GM23338 (cell line): Measurements from ENCODE around the gene SMOC1. TPM values are rescaled to one million over a fixed set of nuclear protein-coding genes. Genes with fewer than 3 reads are reported as not detected.

Experiments used
- ATAC-seq: fragments of 200-7000 bp; cut with Tn5 transposase; 3 replicates; pipeline ENCODE4 v1.9.1; 2020
- DNase-seq: peaks from one replicate; pipeline ENCODE4 v3.0.0-alpha.2; 2015; ENCODE audit warnings: low spot score
- H2AFZ ChIP-seq: fragments of 200-600 bp; sonication (generic); 2 replicates; pipeline ENCODE4 v1.8.0; 2016; ENCODE audit warnings: antibody characterized with exemption, mild to moderate bottlenecking, moderate library complexity
- H3F3A ChIP-seq: fragments of 200-600 bp; sonication (generic); replicated peaks from 2 replicates; pipeline ENCODE4 v1.8.0; 2017; ENCODE audit warnings: antibody characterized with exemption, mixed run types, low read depth
- H3K27ac ChIP-seq: fragments of 200-600 bp; sonication (generic); 2 replicates; pipeline ENCODE4 v1.6.1; 2016; ENCODE audit warnings: low read depth
- H3K27me3 ChIP-seq: fragments of 200-600 bp; sonication (generic); 2 replicates; pipeline ENCODE4 v1.8.0; 2016; ENCODE audit warnings: mild to moderate bottlenecking, mixed run types, moderate library complexity; ENCODE audit not compliant: insufficient read depth
- H3K36me3 ChIP-seq: fragments of 200-600 bp; sonication (generic); 2 replicates; pipeline ENCODE4 v1.8.0; 2016; ENCODE audit warnings: mild to moderate bottlenecking; ENCODE audit not compliant: insufficient read depth
- H3K4me1 ChIP-seq: fragments of 200-600 bp; sonication (generic); 2 replicates; pipeline ENCODE4 v1.8.0; 2016; ENCODE audit warnings: mild to moderate bottlenecking, moderate library complexity; ENCODE audit not compliant: insufficient read depth
- H3K4me2 ChIP-seq: fragments of 200-600 bp; sonication (generic); 2 replicates; pipeline ENCODE4 v1.7.1; 2017; ENCODE audit warnings: mixed run types
- H3K4me3 ChIP-seq: fragments of 200-600 bp; sonication (generic); 2 replicates; pipeline ENCODE4 v1.6.1; 2016; ENCODE audit warnings: mixed run types
- H3K79me2 ChIP-seq: fragments of 200-600 bp; sonication (generic); replicated peaks from 2 replicates; pipeline ENCODE4 v1.8.0; 2017; ENCODE audit warnings: mild to moderate bottlenecking; ENCODE audit not compliant: insufficient read depth
- H3K9me2 ChIP-seq: fragments of 200-600 bp; sonication (generic); 2 replicates; pipeline ENCODE4 v1.8.0; 2017; ENCODE audit not compliant: insufficient read depth
- H4K20me1 ChIP-seq: fragments of 200-600 bp; sonication (generic); replicated peaks from 2 replicates; pipeline ENCODE4 v1.8.0; 2017; ENCODE audit warnings: mild to moderate bottlenecking; ENCODE audit not compliant: insufficient read depth
- H3K27ac Mint-ChIP-seq: 2 replicates; pipeline ENCODE4 v1.8.0; 2020; ENCODE audit warnings: inconsistent platforms, mild to moderate bottlenecking, moderate library complexity, mixed read lengths
- H3K27me3 Mint-ChIP-seq: 3 replicates; pipeline ENCODE4 v1.8.0; 2022; ENCODE audit warnings: low read depth, mild to moderate bottlenecking, moderate library complexity, mixed read lengths, inconsistent platforms; ENCODE audit not compliant: insufficient read depth, poor library complexity
- H3K36me3 Mint-ChIP-seq: 3 replicates; pipeline ENCODE4 v1.8.0; 2021; ENCODE audit warnings: low read depth, mild to moderate bottlenecking, inconsistent platforms, moderate library complexity, mixed read lengths
- H3K4me1 Mint-ChIP-seq: 3 replicates; pipeline ENCODE4 v1.8.0; 2020; ENCODE audit warnings: mild to moderate bottlenecking, inconsistent platforms, mixed read lengths
- H3K4me3 Mint-ChIP-seq: 3 replicates; pipeline ENCODE4 v1.8.0; 2021; ENCODE audit warnings: moderate library complexity, mild to moderate bottlenecking, inconsistent platforms, mixed read lengths
- H3K9me3 Mint-ChIP-seq: 3 replicates; pipeline ENCODE4 v1.8.0; 2020; ENCODE audit warnings: moderate library complexity, mild to moderate bottlenecking, inconsistent platforms, mixed read lengths
- ETS1 ChIP-seq: IDR thresholded peaks from 2 replicates; pipeline ENCODE4 v1.6.1; 2016; ENCODE audit warnings: antibody characterized with exemption
- EZH2 ChIP-seq: fragments of 200-600 bp; sonication (generic); IDR thresholded peaks from one replicate; pipeline ENCODE4 v1.8.0; 2017; ENCODE audit warnings: antibody characterized with exemption, mild to moderate bottlenecking, low read depth; ENCODE audit not compliant: unreplicated experiment
- EZH2phosphoT487 ChIP-seq: fragments of 200-600 bp; sonication (generic); IDR thresholded peaks from one replicate; pipeline ENCODE4 v1.8.1; 2018; ENCODE audit warnings: antibody characterized with exemption; ENCODE audit not compliant: unreplicated experiment
- JUNB ChIP-seq: IDR thresholded peaks from one replicate; pipeline ENCODE4 v1.6.1; 2016; ENCODE audit warnings: antibody characterized with exemption; ENCODE audit not compliant: unreplicated experiment
- NANOG ChIP-seq: IDR thresholded peaks from 2 replicates; pipeline ENCODE4 v1.6.1; 2016; ENCODE audit warnings: antibody characterized with exemption, borderline replicate concordance
- POLR2AphosphoS5 ChIP-seq: IDR thresholded peaks from 2 replicates; pipeline ENCODE4 v1.6.1; 2016; ENCODE audit warnings: antibody characterized with exemption, low read depth
- ZNF114 ChIP-seq: fragments of 250-450 bp; sonication (Bioruptor Pico); IDR thresholded peaks from 2 replicates; pipeline ENCODE4 v1.5.0; 2020; ENCODE audit warnings: mild to moderate bottlenecking, moderate library complexity
- ZNF462 ChIP-seq: fragments of 250-450 bp; sonication (Bioruptor Pico); IDR thresholded peaks from 2 replicates; pipeline ENCODE4 v1.5.0; 2020; ENCODE audit warnings: mild to moderate bottlenecking, moderate library complexity
- polyA plus RNA-seq: library from polyadenylated mRNA; unstranded; fragments of >200 nt; fragmentation: Nextera tagmentation; extraction: Ambion mirVana; gene quantifications from 2 replicates; pipeline ENCODE4 v1.2.1, GENCODE V29; 2016
- total RNA-seq: library from RNA; depleted of rRNA; stranded (reverse); fragments of >200 nt; shearing (Covaris generic); gene quantifications from 2 replicates; pipeline ENCODE4 v1.2.3, GENCODE V29; 2014

SMOC1 gene
- total and polyA plus RNA-seq, 2 experiments from 2014 or later, result 0.79 to 1.6 TPM

- peaks cover 2% of the 10 kb centered on the region for H3K27me3 Mint-ChIP-seq
- H3K4me1 Mint-ChIP-seq, result no peaks in the 10 kb centered on the region
- Histone ChIP-seq H3K36me3 (no peaks in the 10 kb centered on the region), H4K20me1 (no peaks in the 10 kb centered on the region), H2AFZ (no peak overlapping the region; the same call in 1 of the 2 replicates), H3K27ac (no peak overlapping the region), H3K27me3 (no peaks in the 10 kb centered on the region), H3K4me2 (no peak overlapping the region), H3K9me2 (no peaks in the 10 kb centered on the region), H3F3A (no peaks in the 10 kb centered on the region), H3K4me3 (no peak overlapping the region), H3K79me2 (no peaks in the 10 kb centered on the region), H3K4me1 (peaks cover 6% of the 10 kb centered on the region; the same call in 1 of the 2 replicates)
- no peak overlapping the region for H3K27ac Mint-ChIP-seq
- no peaks in the 10 kb centered on the region for H3K9me3 Mint-ChIP-seq
- ATAC-seq, result no peak
- no peaks in the 10 kb centered on the region for H3K36me3 Mint-ChIP-seq
- no peak overlapping the region for H3K4me3 Mint-ChIP-seq
- TF ChIP-seq NANOG (no peak), EZH2 (no peak), ETS1 (no peak), ZNF114 (CRISPR knock-in tag) (no peak), POLR2AphosphoS5 (no peak), JUNB (no peak), EZH2phosphoT487 (no peak), ZNF462 (CRISPR knock-in tag) (no peak)
- DNase-seq, result no peak
Measured at GRCh38 chr14:69845050-69845581, 34.1 kb upstream of the SMOC1 start.
